IMR-90 (cell line): ENCODE data around the gene NPAS3. TPM values are rescaled to one million over a fixed set of nuclear protein-coding genes. Genes with fewer than 3 reads are reported as not detected.

Source experiments
- ATAC-seq: fragments of 200-7000 bp; cut with Tn5 transposase; 2 replicates; pipeline ENCODE4 v1.9.1; 2020; ENCODE audit warnings: low read depth, mild to moderate bottlenecking, moderate library complexity
- BruUV-seq: library from RNA; stranded (reverse); fragments of 400-500 nt; replicated peaks from 2 replicates; lab custom pipeline; 2021; lab: Mats Ljungman, UMichigan
- CTCF ChIA-PET: fragments of 300-600 bp; formaldehyde crosslinking; extraction: SDS; loops from one replicate; lab custom pipeline; 2021; ENCODE audit warnings: antibody characterized with exemption; lab: Yijun Ruan, JAX
- POLR2A ChIA-PET: fragments of 300-600 bp; sonication (Branson Sonifier 250); formaldehyde crosslinking; loops from one replicate; lab custom pipeline; 2022; ENCODE audit warnings: antibody characterized with exemption; ENCODE audit not compliant: unreplicated experiment; lab: Charles Lee
- DNase-seq: peaks from one replicate; pipeline ENCODE4 v3.0.0; 2013
- H2AFZ ChIP-seq: replicated peaks from 2 replicates; pipeline ENCODE3; 2013; ENCODE audit warnings: low read length, mild to moderate bottlenecking; ENCODE audit not compliant: poor library complexity
- H2AK5ac ChIP-seq: 2 replicates; pipeline ENCODE4 v1.6.1; 2013; ENCODE audit warnings: low read depth, low read length, inconsistent platforms
- H2AK9ac ChIP-seq: replicated peaks from 2 replicates; pipeline ENCODE3; 2013; ENCODE audit warnings: mild to moderate bottlenecking, low read depth, low read length, moderate library complexity; ENCODE audit not compliant: poor library complexity
- H2BK120ac ChIP-seq: 2 replicates; pipeline ENCODE4 v1.6.1; 2013; ENCODE audit warnings: low read depth, low read length, inconsistent platforms
- H2BK15ac ChIP-seq: 3 replicates; pipeline ENCODE4 v1.6.1; 2013; ENCODE audit warnings: low read depth, low read length, inconsistent platforms
- H2BK20ac ChIP-seq: 2 replicates; pipeline ENCODE4 v1.6.1; 2013; ENCODE audit warnings: low read depth, mild to moderate bottlenecking, inconsistent platforms, low read length, moderate library complexity
- H2BK5ac ChIP-seq: 2 replicates; pipeline ENCODE4 v1.6.1; 2013; ENCODE audit warnings: mild to moderate bottlenecking, low read depth, low read length, inconsistent platforms; ENCODE audit not compliant: poor library complexity, severe bottlenecking
- H3K14ac ChIP-seq: replicated peaks from 2 replicates; pipeline ENCODE4 v1.6.1; 2013; ENCODE audit warnings: low read depth, low read length, inconsistent platforms
- H3K18ac ChIP-seq: 2 replicates; pipeline ENCODE4 v1.6.1; 2013; ENCODE audit warnings: low read depth, low read length, control low read depth
- H3K23ac ChIP-seq: 2 replicates; pipeline ENCODE4 v1.6.1; 2013; ENCODE audit warnings: low read depth, low read length, inconsistent platforms
- H3K27ac ChIP-seq: 2 replicates; pipeline ENCODE4 v1.5.1; 2013; ENCODE audit warnings: mild to moderate bottlenecking, control low read depth, low read length; ENCODE audit not compliant: insufficient read depth
- H3K27me3 ChIP-seq: 2 replicates; pipeline ENCODE4 v1.6.1; 2013; ENCODE audit warnings: low read length; ENCODE audit not compliant: control insufficient read depth, insufficient read depth
- H3K36me3 ChIP-seq: 2 replicates; pipeline ENCODE4 v1.6.1; 2013; ENCODE audit warnings: low read length, mixed read lengths; ENCODE audit not compliant: control insufficient read depth, insufficient read depth
- H3K4ac ChIP-seq: 2 replicates; pipeline ENCODE4 v1.6.1; 2013; ENCODE audit warnings: low read depth, low read length, inconsistent platforms
- H3K4me1 ChIP-seq: 2 replicates; pipeline ENCODE4 v1.6.1; 2013; ENCODE audit warnings: low read length, mixed read lengths; ENCODE audit not compliant: control insufficient read depth, insufficient read depth
- H3K4me2 ChIP-seq: 2 replicates; pipeline ENCODE4 v1.6.1; 2013; ENCODE audit warnings: low read depth, mild to moderate bottlenecking, control low read depth, low read length, moderate library complexity
- H3K4me3 ChIP-seq: 2 replicates; pipeline ENCODE4 v1.5.1; 2013; ENCODE audit warnings: low read depth, mild to moderate bottlenecking, control low read depth, low read length, moderate library complexity; ENCODE audit not compliant: insufficient read depth
- H3K56ac ChIP-seq: 2 replicates; pipeline ENCODE4 v1.6.1; 2013; ENCODE audit warnings: low read length, inconsistent platforms; ENCODE audit not compliant: insufficient read depth; ENCODE audit errors: extremely low read depth
- H3K79me1 ChIP-seq, 2 experiments: 2 replicates each; pipeline ENCODE4 v1.6.1; 2013; ENCODE audit warnings: low read length in 2 of 2, inconsistent platforms in 1 of 2, low read depth in 1 of 2
- H3K9ac ChIP-seq: 2 replicates; pipeline ENCODE4 v1.6.1; 2013; ENCODE audit warnings: low read depth, low read length, control low read depth
- H3K9me1 ChIP-seq: 2 replicates; pipeline ENCODE4 v1.6.1; 2013; ENCODE audit warnings: low read length, inconsistent platforms; ENCODE audit not compliant: insufficient read depth
- H3K9me3 ChIP-seq: 2 replicates; pipeline ENCODE4 v1.6.1; 2013; ENCODE audit warnings: low read length; ENCODE audit not compliant: control insufficient read depth, insufficient read depth
- H4K20me1 ChIP-seq: 2 replicates; pipeline ENCODE4 v1.6.1; 2013; ENCODE audit warnings: low read length, inconsistent platforms; ENCODE audit not compliant: insufficient read depth
- H4K5ac ChIP-seq: 2 replicates; pipeline ENCODE4 v1.6.1; 2013; ENCODE audit warnings: mild to moderate bottlenecking, low read depth, low read length, control low read depth
- H4K8ac ChIP-seq, 2 experiments: 2 replicates each; pipeline ENCODE4 v1.6.1; 2013; ENCODE audit warnings: low read depth in 2 of 2, low read length in 2 of 2, control low read depth in 1 of 2, inconsistent platforms in 1 of 2
- H4K91ac ChIP-seq: 2 replicates; pipeline ENCODE4 v1.6.1; 2013; ENCODE audit warnings: low read depth, low read length, inconsistent platforms; ENCODE audit not compliant: insufficient read depth
- CTCF ChIP-seq: conservative IDR thresholded peaks from 2 replicates; pipeline ENCODE4 v1.5.1; 2012; ENCODE audit warnings: mild to moderate bottlenecking, low read depth, low read length, improper control_type of control experiment
- ELK1 ChIP-seq: fragments of 150-350 bp; IDR thresholded peaks from 2 replicates; pipeline ENCODE4 v1.6.1; 2016; ENCODE audit warnings: low read depth, mild to moderate bottlenecking, low read length, moderate library complexity, borderline replicate concordance
- FOS ChIP-seq: fragments of 150-350 bp; IDR thresholded peaks from 2 replicates; pipeline ENCODE4 v1.6.1; 2016; ENCODE audit warnings: low read depth, low read length
- MAFK ChIP-seq: IDR thresholded peaks from 2 replicates; pipeline ENCODE4 v1.6.1; 2012; ENCODE audit warnings: low read depth, low read length, improper control_type of control experiment
- MXI1 ChIP-seq: IDR thresholded peaks from 2 replicates; pipeline ENCODE4 v1.6.1; 2012; ENCODE audit warnings: low read depth, mild to moderate bottlenecking, low read length, moderate library complexity, borderline replicate concordance
- RAD21 ChIP-seq: IDR thresholded peaks from 2 replicates; pipeline ENCODE4 v1.6.1; 2012; ENCODE audit warnings: low read length, improper control_type of control experiment
- RCOR1 ChIP-seq: IDR thresholded peaks from 2 replicates; pipeline ENCODE4 v1.6.1; 2012; ENCODE audit warnings: mild to moderate bottlenecking, low read length, improper control_type of control experiment; ENCODE audit not compliant: insufficient replicate concordance
- RFX5 ChIP-seq: IDR thresholded peaks from 2 replicates; pipeline ENCODE4 v1.8.0; 2012; ENCODE audit warnings: low read depth, mild to moderate bottlenecking, low read length, moderate library complexity
- USF2 ChIP-seq: fragments of 150-350 bp; IDR thresholded peaks from 2 replicates; pipeline ENCODE4 v1.6.1; 2017; ENCODE audit warnings: mild to moderate bottlenecking, antibody characterized with exemption, low read length, low read depth
- WGBS, 2 experiments: methylation state at CpG; one replicate each; pipeline versions ENCODE4 v1.1.5 to v1.1.7; 2013; ENCODE audit warnings: missing lambda C conversion rate in 2 of 2; ENCODE audit not compliant: insufficient read length in 1 of 2; ENCODE audit errors: extremely low coverage in 2 of 2; 5-methylcytosine and 5-hydroxymethylcytosine counted together
- dilution Hi-C: fragments of 300-500 bp; cut with HindIII; formaldehyde crosslinking; loops from one replicate; pipeline ENCODE4 v1.14.3; 2018; ENCODE audit warnings: low sequenced_read_pairs; ENCODE audit not compliant: unreplicated experiment
- in situ Hi-C: fragments of 300-500 bp; cut with MboI; formaldehyde crosslinking; loops from 3 replicates; pipeline ENCODE4 v1.14.3; 2019; ENCODE audit warnings: low sequenced_read_pairs, inconsistent platforms, mixed read lengths
- intact Hi-C: fragments of 100-400 bp; cut with micrococcal nuclease; formaldehyde crosslinking; loops from 2 replicates; pipeline ENCODE4 v1.10.0; 2022
- polyA plus RNA-seq, 3 experiments: library from polyadenylated mRNA; depleted of rRNA; stranded (reverse); fragments of >200 nt; gene quantifications; 2 replicates each; pipeline ENCODE4 v1.2.3, GENCODE V29; 2012; ENCODE audit warnings: low replicate concordance in 1 of 3
- total RNA-seq: library from RNA; depleted of rRNA; stranded (reverse); fragments of >200 nt; gene quantifications from 2 replicates; pipeline ENCODE4 v1.2.3, GENCODE V29; 2012

NPAS3 gene
- total and polyA plus RNA-seq, 2 of the 4 experiments (the other 2 are of a cell fraction) = not detected

- Histone ChIP-seq H2AFZ (no peak overlapping the region), H2BK5ac (no peak overlapping the region), H3K4me3 (no peak overlapping the region), H2BK15ac (no peak overlapping the region), H3K9ac (no peak overlapping the region), H2AK9ac (no peak overlapping the region), H3K4me1 (no peaks in the 10 kb centered on the region), H3K9me1 (no peaks in the 10 kb centered on the region), H4K20me1 (no peaks in the 10 kb centered on the region), H4K91ac (no peak overlapping the region), H2BK120ac (no peak overlapping the region), H4K8ac (no peak overlapping the region), H3K18ac (no peak overlapping the region), H4K5ac (no peak overlapping the region), H3K27me3 (no peaks in the 10 kb centered on the region), H3K36me3 (no peaks in the 10 kb centered on the region), H3K9me3 (no peaks in the 10 kb centered on the region), H3K27ac (no peak overlapping the region), H3K79me1 (no peaks in the 10 kb centered on the region), H3K56ac (no peak overlapping the region), H3K14ac (no peak overlapping the region), H2AK5ac (no peak overlapping the region), H2BK20ac (no peak overlapping the region), H3K4me2 (no peak overlapping the region), H3K4ac (no peak overlapping the region), H3K23ac (no peak overlapping the region)
- 51% methylated on average over 3 of the region's 11 CpGs; no CpG with 5 or more reads in 1 of the 2 experiments for WGBS, 2 experiments
- dilution Hi-C loops = no loop called here
- intact Hi-C loops = no loop called here
- no peak for ATAC-seq
- no peak for DNase-seq
- no TSS peak for BruUV-seq
- CTCF ChIA-PET = no interaction called here
- TF ChIP-seq ELK1 (no peak), MXI1 (no peak), RCOR1 (no peak), CTCF (no peak), FOS (no peak), MAFK (no peak), RFX5 (no peak), RAD21 (no peak), USF2 (no peak)
- POLR2A ChIA-PET = no interaction called here
- in situ Hi-C loops = no loop called here
Observed at GRCh38 chr14:33542338-33543287, 603.9 kb downstream of the NPAS3 start.
